OCI-LY3 (cell line): ENCODE results near the gene CNTNAP2.

ENCODE experiments used
- EZH2phosphoT487 ChIP-seq: fragments of 200-600 bp; shearing (Covaris generic); IDR thresholded peaks from 2 replicates; pipeline ENCODE4 v1.6.1; 2018; ENCODE audit warnings: antibody characterized with exemption, mixed run types, low read depth
- TF ChIP-seq, protein P1 (sequence below): fragments of 200-600, 300-600 bp; sonication (generic); IDR thresholded peaks from 2 replicates; pipeline ENCODE4 v1.5.1; 2014; ENCODE audit warnings: antibody characterized with exemption, low read length, low read depth

DNA sequence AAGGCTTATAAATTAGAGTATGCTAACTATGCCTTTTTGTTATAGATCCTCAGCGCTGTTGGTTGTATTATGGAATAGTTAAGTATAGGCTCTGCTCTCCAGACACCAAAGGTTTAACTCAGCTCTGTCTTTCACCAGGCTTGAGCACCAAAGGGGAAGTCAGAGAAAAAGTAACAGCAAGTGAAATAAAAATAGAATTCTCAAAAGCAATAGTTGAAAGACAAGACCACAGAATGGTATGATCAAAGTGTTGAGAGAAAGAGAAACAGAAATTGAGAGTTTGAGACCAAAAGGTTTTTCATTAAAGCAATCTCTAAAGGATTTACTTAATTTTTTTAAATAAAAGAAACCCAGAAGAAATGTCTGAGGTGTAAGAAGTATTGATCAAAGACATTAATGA is 1944.1 kb downstream of the CNTNAP2 start:
- TF ChIP-seq, protein P1, sequence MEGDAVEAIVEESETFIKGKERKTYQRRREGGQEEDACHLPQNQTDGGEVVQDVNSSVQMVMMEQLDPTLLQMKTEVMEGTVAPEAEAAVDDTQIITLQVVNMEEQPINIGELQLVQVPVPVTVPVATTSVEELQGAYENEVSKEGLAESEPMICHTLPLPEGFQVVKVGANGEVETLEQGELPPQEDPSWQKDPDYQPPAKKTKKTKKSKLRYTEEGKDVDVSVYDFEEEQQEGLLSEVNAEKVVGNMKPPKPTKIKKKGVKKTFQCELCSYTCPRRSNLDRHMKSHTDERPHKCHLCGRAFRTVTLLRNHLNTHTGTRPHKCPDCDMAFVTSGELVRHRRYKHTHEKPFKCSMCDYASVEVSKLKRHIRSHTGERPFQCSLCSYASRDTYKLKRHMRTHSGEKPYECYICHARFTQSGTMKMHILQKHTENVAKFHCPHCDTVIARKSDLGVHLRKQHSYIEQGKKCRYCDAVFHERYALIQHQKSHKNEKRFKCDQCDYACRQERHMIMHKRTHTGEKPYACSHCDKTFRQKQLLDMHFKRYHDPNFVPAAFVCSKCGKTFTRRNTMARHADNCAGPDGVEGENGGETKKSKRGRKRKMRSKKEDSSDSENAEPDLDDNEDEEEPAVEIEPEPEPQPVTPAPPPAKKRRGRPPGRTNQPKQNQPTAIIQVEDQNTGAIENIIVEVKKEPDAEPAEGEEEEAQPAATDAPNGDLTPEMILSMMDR: no peak
- TF ChIP-seq EZH2phosphoT487: no peak
